ENCODE results near the gene CHMP4B. TPM values are rescaled to one million over a fixed set of nuclear protein-coding genes. Genes with fewer than 3 reads are reported as not detected.
A peak's percentile ranks its signal among the peaks of the same experiment; 100 is the strongest.

Gene CHMP4B
- total RNA-seq, 4 donors from 2014 or later = 92.9 to 113 (median 105) TPM

GRCh38 chr20:33842346-33842745 lies 31.2 kb downstream of the CHMP4B start:
- intact Hi-C loops (cut with DNase I; ENCODE audit: low total_unique reads) = no loop called here
- no peak for DNase-seq (ENCODE audit: low spot score in 2 of 2)
- TF ChIP-seq CTCF (IDR thresholded peaks at IDR 0.05) (no peak), POLR2A (IDR thresholded peaks at IDR 0.05) (no peak)
- WGBS, 2 donors = 88 to 94% methylated on average over 3 of the region's 3 CpGs
- no peak overlapping the region for H3K4me3 ChIP-seq (ENCODE audit: low read depth, poor library complexity, severe bottlenecking)

- 56 to 58% methylated on average over 1 of the region's 1 CpG for WGBS, 2 donors
- TF ChIP-seq CTCF (IDR thresholded peaks at IDR 0.05) (no peak), POLR2A (IDR thresholded peaks at IDR 0.05) (no peak)
- no peak for DNase-seq (ENCODE audit: low spot score in 2 of 2)
- intact Hi-C loops (cut with DNase I; ENCODE audit: low total_unique reads) = no loop called here
- no peak overlapping the region for H3K4me3 ChIP-seq (ENCODE audit: low read depth, poor library complexity, severe bottlenecking)
Observed at GRCh38 chr20:33843050-33843449, 31.9 kb downstream of the CHMP4B start.

- WGBS, 2 donors = 29 to 35% methylated on average over 4 of the region's 4 CpGs
- no peak overlapping the region for H3K4me3 ChIP-seq (ENCODE audit: low read depth, poor library complexity, severe bottlenecking)
- intact Hi-C loops (cut with DNase I; ENCODE audit: low total_unique reads) = no loop called here
- no peak for DNase-seq (ENCODE audit: low spot score in 2 of 2)
- no peak for TF ChIP-seq CTCF (IDR thresholded peaks at IDR 0.05)
- no peak for TF ChIP-seq POLR2A (IDR thresholded peaks at IDR 0.05)
Observed at GRCh38 chr20:33843854-33844253, 32.7 kb downstream of the CHMP4B start.

GRCh38 chr20:33846291-33846935 lies 35.3 kb downstream of the CHMP4B start:
- H3K4me3 ChIP-seq (ENCODE audit: low read depth, poor library complexity, severe bottlenecking) = no peak overlapping the region
- TF ChIP-seq POLR2A (IDR thresholded peaks at IDR 0.05) (no peak), CTCF (IDR thresholded peaks at IDR 0.05) (no peak)
- intact Hi-C loops (cut with DNase I; ENCODE audit: low total_unique reads) = no loop called here
- 53 to 65% methylated on average over 6 of the region's 6 CpGs for WGBS, 2 donors
- peak in 1 of 2 donors; percentile 37 for DNase-seq (ENCODE audit: low spot score in 2 of 2)

- intact Hi-C loops (cut with DNase I; ENCODE audit: low total_unique reads) = no loop called here
- no peak overlapping the region for H3K4me3 ChIP-seq (ENCODE audit: low read depth, poor library complexity, severe bottlenecking)
- no peak for DNase-seq (ENCODE audit: low spot score in 2 of 2)
- TF ChIP-seq CTCF (IDR thresholded peaks at IDR 0.05) = no peak
- no peak for TF ChIP-seq POLR2A (IDR thresholded peaks at IDR 0.05)
Observed at GRCh38 chr20:33847006-33847405, 35.9 kb downstream of the CHMP4B start.

GRCh38 chr20:33848391-33848790 lies 37.2 kb downstream of the CHMP4B start:
- WGBS, 2 donors = 95% methylated on average over 19 of the region's 19 CpGs
- no peak for DNase-seq (ENCODE audit: low spot score in 2 of 2)

More at GRCh38 chr20:33848391-33848790, 37.2 kb downstream of the CHMP4B start:
- no peak for TF ChIP-seq POLR2A (IDR thresholded peaks at IDR 0.05)
- TF ChIP-seq CTCF (IDR thresholded peaks at IDR 0.05) = no peak
- no peak overlapping the region for H3K4me3 ChIP-seq (ENCODE audit: low read depth, poor library complexity, severe bottlenecking)
- intact Hi-C loops (cut with DNase I; ENCODE audit: low total_unique reads) = no loop called here
